Neural cell (in vitro differentiated cells): ENCODE results near the gene UBE2K. TPM values are rescaled to one million over a fixed set of nuclear protein-coding genes. Genes with fewer than 3 reads are reported as not detected.

Experiments used
- H2AFZ ChIP-seq: fragments of 200-600, 300-800 bp; sonication (generic), shearing (Covaris generic); 2 replicates; pipeline ENCODE4 v1.6.0; 2014; ENCODE audit warnings: low read depth, mild to moderate bottlenecking, antibody characterized with exemption, low read length, moderate library complexity
- H3F3A ChIP-seq: fragments of 200-600 bp; shearing (Covaris generic); 2 replicates; pipeline ENCODE4 v1.6.1; 2016; ENCODE audit warnings: mild to moderate bottlenecking, moderate library complexity, mixed read lengths, antibody characterized with exemption, low read length; ENCODE audit not compliant: insufficient read depth, poor library complexity, severe bottlenecking
- H3K27ac ChIP-seq: fragments of 200-600, 300-800 bp; sonication (generic), shearing (Covaris generic); 2 replicates; pipeline ENCODE4 v1.5.1; 2014; ENCODE audit warnings: mild to moderate bottlenecking, low read length, moderate library complexity
- H3K27me3 ChIP-seq: fragments of 300-800, 200-600 bp; sonication (generic), shearing (Covaris generic); 2 replicates; pipeline ENCODE4 v1.6.0; 2014; ENCODE audit warnings: mild to moderate bottlenecking, low read depth, low read length, moderate library complexity; ENCODE audit not compliant: insufficient read depth
- H3K36me3 ChIP-seq: fragments of 300-800, 200-600 bp; sonication (generic), shearing (Covaris generic); 2 replicates; pipeline ENCODE4 v1.5.1; 2014; ENCODE audit warnings: mild to moderate bottlenecking, antibody characterized with exemption, low read length, moderate library complexity; ENCODE audit not compliant: insufficient read depth
- H3K4me2 ChIP-seq: fragments of 300-800, 200-600 bp; sonication (generic), shearing (Covaris generic); 2 replicates; pipeline ENCODE4 v1.6.0; 2014; ENCODE audit warnings: mild to moderate bottlenecking, low read length
- H3K4me3 ChIP-seq: fragments of 300-800, 200-600 bp; sonication (generic), shearing (Covaris generic); 2 replicates; pipeline ENCODE4 v1.5.1; 2014; ENCODE audit warnings: mild to moderate bottlenecking, low read length, moderate library complexity
- H3K79me2 ChIP-seq: fragments of 200-600 bp; shearing (Covaris generic); replicated peaks from 2 replicates; pipeline ENCODE4 v1.6.0; 2014; ENCODE audit warnings: mild to moderate bottlenecking, low read length, moderate library complexity; ENCODE audit not compliant: insufficient read depth
- H3K9ac ChIP-seq: fragments of 300-800, 200-600 bp; sonication (generic), shearing (Covaris generic); 2 replicates; pipeline ENCODE4 v1.6.1; 2016; ENCODE audit warnings: mild to moderate bottlenecking, low read length, mixed read lengths
- H3K9me2 ChIP-seq: fragments of 200-600 bp; shearing (Covaris generic); 2 replicates; pipeline ENCODE4 v1.6.1; 2016; ENCODE audit warnings: mild to moderate bottlenecking, low read length, mixed read lengths; ENCODE audit not compliant: insufficient read depth
- H3K9me3 ChIP-seq: fragments of 200-600, 300-800 bp; sonication (generic), shearing (Covaris generic); 2 replicates; pipeline ENCODE4 v1.6.1; 2016; ENCODE audit warnings: mild to moderate bottlenecking, mixed run types, low read length, moderate library complexity, mixed read lengths
- H4K20me1 ChIP-seq: fragments of 200-600 bp; shearing (Covaris generic); 2 replicates; pipeline ENCODE4 v1.6.1; 2016; ENCODE audit warnings: mild to moderate bottlenecking, mixed run types; ENCODE audit not compliant: insufficient read depth
- EP300 ChIP-seq: fragments of 450-650 bp; conservative IDR thresholded peaks from 2 replicates; pipeline ENCODE4 v1.6.1; 2014; ENCODE audit warnings: antibody characterized with exemption, mild to moderate bottlenecking, moderate library complexity; ENCODE audit not compliant: poor library complexity, severe bottlenecking
- EZH2 ChIP-seq: fragments of 200-600, 300-800 bp; shearing (Covaris generic), sonication (generic); IDR thresholded peaks from 2 replicates; pipeline ENCODE4 v1.6.1; 2014; ENCODE audit warnings: antibody characterized with exemption, low read length, borderline replicate concordance, mild to moderate bottlenecking; ENCODE audit not compliant: insufficient read depth, poor library complexity, severe bottlenecking
- MXI1 ChIP-seq: fragments of 450-650 bp; conservative IDR thresholded peaks from 2 replicates; pipeline ENCODE4 v1.6.1; 2014; ENCODE audit warnings: antibody characterized with exemption, mild to moderate bottlenecking; ENCODE audit not compliant: poor library complexity, severe bottlenecking
- POLR2AphosphoS5 ChIP-seq: IDR thresholded peaks from 2 replicates; pipeline ENCODE4 v1.6.1; 2012
- RAD21 ChIP-seq: fragments of 450-650 bp; conservative IDR thresholded peaks from 2 replicates; pipeline ENCODE4 v1.6.1; 2014; ENCODE audit warnings: antibody characterized with exemption, mild to moderate bottlenecking, moderate library complexity
- SMC3 ChIP-seq: fragments of 450-650 bp; conservative IDR thresholded peaks from 2 replicates; pipeline ENCODE4 v1.6.1; 2014; ENCODE audit warnings: antibody characterized with exemption, mild to moderate bottlenecking, moderate library complexity; ENCODE audit not compliant: poor library complexity
- TAF1 ChIP-seq: IDR thresholded peaks from 2 replicates; pipeline ENCODE4 v1.6.1; 2012; ENCODE audit warnings: low read depth
- polyA plus RNA-seq: library from polyadenylated mRNA; depleted of rRNA; stranded (reverse); fragments of >200 nt; gene quantifications from 2 replicates; pipeline ENCODE4 v1.2.3, GENCODE V29; 2014
- TF ChIP-seq, protein P1 (sequence below): IDR thresholded peaks from 2 replicates; pipeline ENCODE4 v1.6.1; 2012; ENCODE audit warnings: borderline replicate concordance
- TF ChIP-seq, protein P2 (sequence below): fragments of 450-650 bp; IDR thresholded peaks from 2 replicates; pipeline ENCODE4 v1.5.1; 2014; ENCODE audit warnings: antibody characterized with exemption, mild to moderate bottlenecking, moderate library complexity; ENCODE audit not compliant: poor library complexity, severe bottlenecking

Gene UBE2K
- polyA plus RNA-seq, 1 donor from 2014 or later, result 45.8 TPM

DNA sequence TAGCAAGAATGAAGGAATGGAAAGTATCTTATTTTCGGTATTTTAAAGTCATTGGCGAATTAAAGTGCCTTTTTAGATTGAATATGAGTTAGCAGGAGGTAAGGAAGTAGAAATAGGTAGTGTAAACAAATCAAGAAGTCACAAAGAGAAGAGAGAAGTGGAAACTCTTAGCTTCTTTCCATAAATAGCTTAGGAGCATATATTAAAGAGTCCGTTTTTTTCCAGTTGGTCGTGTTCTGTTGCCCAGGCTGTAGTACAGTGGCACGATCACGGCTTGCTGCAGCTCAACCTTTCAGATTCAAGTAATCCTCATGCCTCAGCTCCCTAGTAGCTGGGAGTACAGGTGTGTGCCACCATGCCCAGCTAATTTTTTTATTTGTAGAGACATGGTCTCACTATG is 56.4 kb downstream of the UBE2K start:
- Histone ChIP-seq H3F3A (no peaks in the 10 kb centered on the region), H3K36me3 (no peaks in the 10 kb centered on the region), H3K9ac (no peak overlapping the region), H3K4me3 (no peak overlapping the region), H3K27me3 (no peaks in the 10 kb centered on the region), H3K79me2 (no peaks in the 10 kb centered on the region), H3K4me2 (no peak overlapping the region), H3K9me3 (no peaks in the 10 kb centered on the region), H3K9me2 (no peaks in the 10 kb centered on the region), H2AFZ (no peak overlapping the region), H4K20me1 (no peaks in the 10 kb centered on the region), H3K27ac (no peak overlapping the region)
- TF ChIP-seq RAD21 (no peak), EZH2 (no peak), EP300 (no peak), POLR2AphosphoS5 (no peak), SMC3 (no peak), TAF1 (no peak), MXI1 (no peak)
- TF ChIP-seq, protein P1, sequence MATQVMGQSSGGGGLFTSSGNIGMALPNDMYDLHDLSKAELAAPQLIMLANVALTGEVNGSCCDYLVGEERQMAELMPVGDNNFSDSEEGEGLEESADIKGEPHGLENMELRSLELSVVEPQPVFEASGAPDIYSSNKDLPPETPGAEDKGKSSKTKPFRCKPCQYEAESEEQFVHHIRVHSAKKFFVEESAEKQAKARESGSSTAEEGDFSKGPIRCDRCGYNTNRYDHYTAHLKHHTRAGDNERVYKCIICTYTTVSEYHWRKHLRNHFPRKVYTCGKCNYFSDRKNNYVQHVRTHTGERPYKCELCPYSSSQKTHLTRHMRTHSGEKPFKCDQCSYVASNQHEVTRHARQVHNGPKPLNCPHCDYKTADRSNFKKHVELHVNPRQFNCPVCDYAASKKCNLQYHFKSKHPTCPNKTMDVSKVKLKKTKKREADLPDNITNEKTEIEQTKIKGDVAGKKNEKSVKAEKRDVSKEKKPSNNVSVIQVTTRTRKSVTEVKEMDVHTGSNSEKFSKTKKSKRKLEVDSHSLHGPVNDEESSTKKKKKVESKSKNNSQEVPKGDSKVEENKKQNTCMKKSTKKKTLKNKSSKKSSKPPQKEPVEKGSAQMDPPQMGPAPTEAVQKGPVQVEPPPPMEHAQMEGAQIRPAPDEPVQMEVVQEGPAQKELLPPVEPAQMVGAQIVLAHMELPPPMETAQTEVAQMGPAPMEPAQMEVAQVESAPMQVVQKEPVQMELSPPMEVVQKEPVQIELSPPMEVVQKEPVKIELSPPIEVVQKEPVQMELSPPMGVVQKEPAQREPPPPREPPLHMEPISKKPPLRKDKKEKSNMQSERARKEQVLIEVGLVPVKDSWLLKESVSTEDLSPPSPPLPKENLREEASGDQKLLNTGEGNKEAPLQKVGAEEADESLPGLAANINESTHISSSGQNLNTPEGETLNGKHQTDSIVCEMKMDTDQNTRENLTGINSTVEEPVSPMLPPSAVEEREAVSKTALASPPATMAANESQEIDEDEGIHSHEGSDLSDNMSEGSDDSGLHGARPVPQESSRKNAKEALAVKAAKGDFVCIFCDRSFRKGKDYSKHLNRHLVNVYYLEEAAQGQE, result no peak
- TF ChIP-seq, protein P2, sequence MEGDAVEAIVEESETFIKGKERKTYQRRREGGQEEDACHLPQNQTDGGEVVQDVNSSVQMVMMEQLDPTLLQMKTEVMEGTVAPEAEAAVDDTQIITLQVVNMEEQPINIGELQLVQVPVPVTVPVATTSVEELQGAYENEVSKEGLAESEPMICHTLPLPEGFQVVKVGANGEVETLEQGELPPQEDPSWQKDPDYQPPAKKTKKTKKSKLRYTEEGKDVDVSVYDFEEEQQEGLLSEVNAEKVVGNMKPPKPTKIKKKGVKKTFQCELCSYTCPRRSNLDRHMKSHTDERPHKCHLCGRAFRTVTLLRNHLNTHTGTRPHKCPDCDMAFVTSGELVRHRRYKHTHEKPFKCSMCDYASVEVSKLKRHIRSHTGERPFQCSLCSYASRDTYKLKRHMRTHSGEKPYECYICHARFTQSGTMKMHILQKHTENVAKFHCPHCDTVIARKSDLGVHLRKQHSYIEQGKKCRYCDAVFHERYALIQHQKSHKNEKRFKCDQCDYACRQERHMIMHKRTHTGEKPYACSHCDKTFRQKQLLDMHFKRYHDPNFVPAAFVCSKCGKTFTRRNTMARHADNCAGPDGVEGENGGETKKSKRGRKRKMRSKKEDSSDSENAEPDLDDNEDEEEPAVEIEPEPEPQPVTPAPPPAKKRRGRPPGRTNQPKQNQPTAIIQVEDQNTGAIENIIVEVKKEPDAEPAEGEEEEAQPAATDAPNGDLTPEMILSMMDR, result no peak

DNA sequence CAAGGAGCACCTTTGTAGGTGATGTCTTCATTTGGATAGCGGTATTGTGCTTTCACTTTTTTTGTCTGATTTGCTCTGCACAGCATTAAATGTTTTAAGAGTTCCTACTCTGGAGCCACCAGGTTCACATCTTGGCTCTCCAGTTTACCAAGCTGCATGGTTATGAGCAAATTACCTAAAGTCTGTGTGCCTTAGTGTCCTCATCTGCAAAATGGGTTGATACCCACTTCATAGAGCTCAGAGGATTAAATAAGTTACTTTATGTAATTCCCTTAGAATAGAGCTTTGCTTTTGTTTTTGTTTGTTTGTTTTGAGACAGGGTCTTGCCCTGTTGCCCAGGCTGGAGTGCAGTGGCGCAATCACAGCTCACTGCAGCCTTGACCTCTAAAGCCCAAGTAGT is 58.2 kb downstream of the UBE2K start:
- no peaks in the 10 kb centered on the region for H3K79me2 ChIP-seq
- TF ChIP-seq TAF1, result no peak
- no peak for TF ChIP-seq MXI1
- no peak for TF ChIP-seq EZH2
- no peak for TF ChIP-seq EP300
- TF ChIP-seq SMC3, result no peak
- TF ChIP-seq, protein P1, result no peak
- TF ChIP-seq POLR2AphosphoS5, result no peak
- TF ChIP-seq RAD21, result no peak
- TF ChIP-seq, protein P2, result no peak
- H3F3A ChIP-seq, result no peaks in the 10 kb centered on the region
- H3K9ac ChIP-seq, result no peak overlapping the region
- H3K9me3 ChIP-seq, result no peaks in the 10 kb centered on the region
- H4K20me1 ChIP-seq, result no peaks in the 10 kb centered on the region
- no peaks in the 10 kb centered on the region for H3K27me3 ChIP-seq
- H3K4me3 ChIP-seq, result no peak overlapping the region
- no peaks in the 10 kb centered on the region for H3K9me2 ChIP-seq
- no peaks in the 10 kb centered on the region for H3K36me3 ChIP-seq
- H2AFZ ChIP-seq, result no peak overlapping the region
- no peak overlapping the region for H3K4me2 ChIP-seq
- H3K27ac ChIP-seq, result no peak overlapping the region
